GM19193 (cell line): ENCODE measurements around the gene GLYR1.

ENCODE experiments used
- POLR2A ChIP-seq: IDR thresholded peaks from 4 replicates; pipeline ENCODE4 v1.6.1; 2011; ENCODE audit not compliant: insufficient read depth, insufficient read length; ENCODE audit errors: extremely low read depth

GLYR1 gene

GRCh38 chr16:4884209-4884608 lies 37.1 kb upstream of the GLYR1 start:
- TF ChIP-seq POLR2A = no peak

DNA sequence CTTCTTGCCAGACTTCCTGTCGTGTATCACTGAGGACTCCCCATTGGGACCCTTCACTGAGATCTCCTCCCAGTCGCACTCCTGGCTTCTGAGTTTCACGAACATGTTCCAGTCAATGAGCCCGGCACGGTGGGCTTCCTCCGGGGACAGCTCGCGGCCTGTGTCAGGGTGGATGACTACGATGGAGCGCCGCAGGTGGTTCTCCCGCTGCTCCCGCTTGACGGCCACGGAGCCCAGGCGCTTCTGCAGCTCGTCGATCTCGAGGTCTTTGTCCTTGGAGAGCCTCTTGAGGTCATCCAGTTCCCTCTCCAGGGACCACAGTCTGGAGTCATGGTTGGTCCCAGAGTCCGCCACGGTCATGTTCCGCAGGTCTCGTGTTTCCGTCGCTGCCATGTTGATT lies 36.4 kb upstream of the GLYR1 start:
- TF ChIP-seq POLR2A = no peak

- no peak for TF ChIP-seq POLR2A
These were observed 35.7 kb upstream of the GLYR1 start for GRCh38 chr16:4882633-4883285.

DNA sequence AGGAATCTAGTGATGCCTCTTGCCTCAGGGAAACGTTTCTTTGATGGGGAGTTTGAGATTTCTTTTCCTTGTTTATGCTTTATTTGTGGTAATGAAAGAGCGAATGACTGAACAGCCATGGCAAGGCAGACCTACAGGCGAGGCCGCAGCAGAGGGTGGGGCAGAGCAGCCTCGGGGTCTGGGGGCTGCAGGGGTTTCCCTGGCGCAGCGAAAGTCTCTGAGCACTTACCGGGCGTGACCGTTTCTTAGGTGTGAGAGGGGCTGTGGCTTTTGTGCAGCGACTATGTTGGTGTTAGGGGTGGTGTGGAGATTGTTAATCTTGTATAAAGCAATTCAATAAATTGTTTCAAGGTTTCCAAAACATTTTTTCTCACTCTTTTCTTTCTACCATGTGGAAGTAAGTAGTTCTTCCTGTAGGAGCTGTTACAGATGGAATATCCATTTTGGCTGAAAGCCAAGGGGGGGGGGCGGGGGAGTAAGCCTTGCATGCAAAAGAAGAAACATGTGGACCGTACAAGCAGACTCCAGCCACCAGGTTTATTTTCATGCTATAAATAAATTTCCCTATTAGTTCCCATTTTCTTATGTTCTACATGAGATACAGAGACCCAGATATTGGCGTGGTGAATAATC lies 35.0 kb upstream of the GLYR1 start:
- TF ChIP-seq POLR2A = no peak

GRCh38 chr16:4880006-4880580 lies 33.0 kb upstream of the GLYR1 start:
- no peak for TF ChIP-seq POLR2A

DNA sequence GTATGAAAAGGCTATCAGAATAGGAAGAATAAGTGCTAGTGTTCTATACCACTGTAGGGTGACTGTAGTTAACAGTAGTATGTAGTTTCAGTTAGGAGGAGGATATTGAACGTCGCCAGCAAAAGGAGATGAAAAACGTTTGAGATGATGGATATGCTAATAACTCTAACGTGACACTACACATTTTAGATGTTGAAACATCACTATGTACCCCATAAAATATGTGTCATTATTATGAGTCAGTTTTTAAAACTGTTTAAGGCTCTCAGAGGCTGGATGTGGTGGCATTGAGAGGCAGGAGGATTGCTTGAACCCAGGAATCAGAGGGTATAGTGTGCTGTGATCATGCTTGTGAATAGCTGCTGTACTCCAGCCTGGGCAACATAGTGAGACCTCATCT lies 32.0 kb upstream of the GLYR1 start:
- TF ChIP-seq POLR2A = no peak

- TF ChIP-seq POLR2A = no peak
These were observed 30.2 kb upstream of the GLYR1 start for GRCh38 chr16:4877380-4877685.

DNA sequence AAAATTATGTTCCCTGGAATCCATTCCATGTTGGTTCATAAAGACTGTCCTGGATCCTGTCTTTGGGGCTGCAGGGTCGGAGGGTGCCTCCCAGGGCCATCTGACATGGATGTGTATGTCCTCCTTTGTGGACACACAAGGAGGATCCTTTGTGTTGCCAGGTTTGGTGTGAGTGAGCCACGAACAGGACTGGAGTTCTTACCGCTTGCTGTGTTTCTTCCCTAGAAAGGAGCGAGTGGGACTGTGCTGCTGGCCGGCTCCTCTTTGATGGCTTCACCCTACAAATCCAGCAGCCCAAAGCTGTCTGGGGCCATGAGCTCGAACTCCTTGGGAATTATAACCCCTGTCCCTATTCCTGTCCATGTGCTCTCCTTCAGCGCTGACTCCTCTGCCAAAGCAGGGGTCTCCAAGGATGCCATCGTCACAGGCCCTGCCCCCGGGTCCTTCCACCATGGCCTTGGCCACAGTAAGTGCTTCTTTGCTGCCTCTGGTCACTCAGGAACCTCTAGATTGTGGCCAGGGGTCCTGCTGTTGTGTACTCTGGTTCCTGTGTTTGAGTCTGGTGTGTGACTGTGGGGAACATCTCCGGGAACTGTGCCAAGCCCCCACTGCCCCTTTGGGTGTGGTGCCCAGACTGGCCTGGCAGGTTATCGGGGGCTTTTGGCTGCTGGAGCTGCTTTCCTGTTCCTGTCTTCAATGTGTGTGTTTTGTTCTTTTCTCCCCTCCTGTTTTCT lies 29.7 kb upstream of the GLYR1 start:
- TF ChIP-seq POLR2A = no peak

DNA sequence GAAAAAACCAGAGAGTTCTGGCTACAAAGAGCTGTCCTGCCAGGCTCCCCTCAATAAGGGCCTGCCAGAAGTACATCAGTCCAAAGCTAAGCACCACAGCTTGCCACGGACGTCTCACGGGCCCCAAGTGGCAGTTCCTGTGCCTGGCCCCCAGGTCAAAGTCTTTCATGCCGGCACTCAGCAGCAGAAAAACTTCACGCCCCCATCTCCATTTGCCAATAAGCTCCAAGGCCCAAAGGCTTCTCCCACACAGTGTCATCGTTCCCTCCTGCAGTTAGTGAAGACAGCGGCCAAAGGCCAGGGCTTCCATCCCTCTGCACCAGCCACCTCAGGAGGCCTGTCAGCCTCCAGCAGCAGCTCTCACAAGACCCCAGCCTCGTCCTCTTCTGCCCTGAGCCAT lies 27.6 kb upstream of the GLYR1 start:
- TF ChIP-seq POLR2A = no peak

GRCh38 chr16:4873091-4873490 lies 26.0 kb upstream of the GLYR1 start:
- no peak for TF ChIP-seq POLR2A

GRCh38 chr16:4871071-4871470 lies 24.0 kb upstream of the GLYR1 start:
- TF ChIP-seq POLR2A = no peak

- TF ChIP-seq POLR2A = no peak
These were observed 23.1 kb upstream of the GLYR1 start for GRCh38 chr16:4870138-4870671.

DNA sequence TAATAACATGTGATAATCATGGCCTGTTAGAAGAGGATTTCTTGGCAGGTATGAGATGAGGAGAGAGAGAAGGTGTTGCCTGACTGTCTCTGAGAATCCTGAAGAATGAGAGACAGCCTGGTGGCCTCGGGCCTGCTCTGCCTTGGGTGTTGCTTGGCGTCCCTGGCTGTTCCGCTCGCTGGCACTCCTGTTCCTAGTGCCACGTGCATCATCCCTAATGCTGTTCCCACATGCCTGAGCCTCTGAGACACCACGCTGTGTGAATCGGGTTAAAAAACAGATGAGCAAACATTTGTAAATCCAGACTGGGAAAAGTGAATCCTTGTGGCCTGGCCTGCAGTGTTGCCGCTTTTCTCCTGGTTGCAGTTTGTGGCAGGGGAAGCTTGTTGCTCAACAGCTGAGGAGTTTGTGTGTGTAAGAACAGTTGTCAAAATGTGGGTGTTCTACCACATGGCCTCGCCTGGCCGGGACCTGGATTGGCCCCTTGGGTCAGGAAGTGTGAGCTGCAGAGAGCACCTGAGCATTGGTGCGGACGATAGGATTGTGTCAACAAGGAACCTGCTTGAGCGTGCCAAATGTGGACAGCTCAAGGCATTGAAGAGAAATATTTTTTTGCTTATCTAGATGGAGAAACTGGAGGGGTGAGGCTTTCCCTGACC lies 22.2 kb upstream of the GLYR1 start:
- TF ChIP-seq POLR2A = no peak

- no peak for TF ChIP-seq POLR2A
These were observed 21.4 kb upstream of the GLYR1 start for GRCh38 chr16:4868535-4868934.

GRCh38 chr16:4868026-4868425 lies 20.9 kb upstream of the GLYR1 start:
- TF ChIP-seq POLR2A = no peak
